AG04450 (cell line): ENCODE measurements around the gene SF3B3. TPM values are rescaled to one million over a fixed set of nuclear protein-coding genes. Genes with fewer than 3 reads are reported as not detected.

Experiments
- CTCF ChIA-PET: fragments of 300-600, 350-600 bp; formaldehyde crosslinking; extraction: SDS; loops from one replicate; lab custom pipeline; 2022; ENCODE audit warnings: antibody characterized with exemption, inconsistent platforms; lab: Charles Lee
- POLR2A ChIA-PET: fragments of 350-600 bp; formaldehyde crosslinking; extraction: SDS; loops from one replicate; lab custom pipeline; 2021; ENCODE audit warnings: antibody characterized with exemption, inconsistent platforms; lab: Yijun Ruan, JAX
- DNase-seq: peaks from one replicate; pipeline ENCODE4 v3.0.0-alpha.2; 2011; ENCODE audit warnings: low read depth, low spot score
- H3K27ac ChIP-seq: one replicate; pipeline ENCODE4 v1.5.1; 2012; ENCODE audit warnings: low read depth, low read length, control low read depth
- H3K27me3 ChIP-seq: one replicate; pipeline ENCODE4 v1.6.0; 2012; ENCODE audit warnings: low read length; ENCODE audit not compliant: control insufficient read depth, insufficient read depth
- H3K4me3 ChIP-seq: 2 replicates; pipeline ENCODE4 v1.5.1; 2011; ENCODE audit warnings: mild to moderate bottlenecking, low read depth, low read length, control low read depth
- H3K9me3 ChIP-seq: 2 replicates; pipeline ENCODE4 v1.5.1; 2012; ENCODE audit warnings: low read length; ENCODE audit not compliant: control insufficient read depth, insufficient read depth
- polyA plus RNA-seq: library from polyadenylated mRNA; depleted of rRNA; stranded (reverse); fragments of >200 nt; gene quantifications from 2 replicates; pipeline ENCODE4 v1.2.3, GENCODE V29; 2011
- TF ChIP-seq, protein P1 (sequence below): IDR thresholded peaks from 2 replicates; pipeline ENCODE4 v1.5.1; 2011; ENCODE audit warnings: low read depth, low read length, control low read depth, inconsistent platforms

SF3B3 gene
- polyA plus RNA-seq, 1 experiment: 139 TPM

DNA sequence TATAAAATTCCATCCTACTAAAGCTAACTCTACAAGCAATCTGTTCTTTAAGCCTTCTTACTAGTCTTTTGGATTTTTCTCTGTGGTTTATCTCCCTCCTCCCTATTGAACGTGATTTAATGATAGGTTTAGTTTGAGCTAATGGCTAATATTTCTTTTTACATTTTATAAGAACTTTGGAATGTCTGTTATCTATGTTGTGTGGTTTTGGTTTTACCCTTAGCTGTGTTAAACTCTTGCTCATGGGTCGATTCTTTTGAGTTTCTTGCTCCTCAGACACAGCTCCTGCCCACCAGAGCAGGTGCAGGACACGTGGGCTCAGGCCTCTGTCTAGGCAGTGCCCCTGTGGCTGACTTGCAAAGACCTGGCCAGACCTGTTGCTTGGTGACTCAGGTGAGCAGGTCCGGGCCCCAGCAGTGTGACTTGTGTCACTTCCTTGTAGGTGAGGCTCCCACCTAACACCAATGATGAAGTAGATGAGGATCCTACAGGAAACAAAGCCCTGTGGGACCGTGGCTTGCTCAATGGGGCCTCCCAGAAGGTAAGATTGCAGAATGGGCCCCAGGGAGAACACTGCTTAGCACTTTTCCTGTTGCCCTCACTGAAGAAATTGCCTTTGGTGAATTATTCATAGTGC, 45.1 kb downstream of the SF3B3 start:
- ChIA-PET CTCF (interaction anchor here (1.1 to 1.3 kb wide), 2 partner anchors 10 to 85 kb away, joined by 3 read pairs; no protein-coding TSS in a partner anchor), POLR2A (no interaction called here)
- Histone ChIP-seq H3K27me3 (no peaks in the 10 kb centered on the region), H3K9me3 (no peaks in the 10 kb centered on the region), H3K4me3 (no peak overlapping the region), H3K27ac (peak overlapping the region; percentile 47)
- DNase-seq: no peak
- TF ChIP-seq, protein P1, sequence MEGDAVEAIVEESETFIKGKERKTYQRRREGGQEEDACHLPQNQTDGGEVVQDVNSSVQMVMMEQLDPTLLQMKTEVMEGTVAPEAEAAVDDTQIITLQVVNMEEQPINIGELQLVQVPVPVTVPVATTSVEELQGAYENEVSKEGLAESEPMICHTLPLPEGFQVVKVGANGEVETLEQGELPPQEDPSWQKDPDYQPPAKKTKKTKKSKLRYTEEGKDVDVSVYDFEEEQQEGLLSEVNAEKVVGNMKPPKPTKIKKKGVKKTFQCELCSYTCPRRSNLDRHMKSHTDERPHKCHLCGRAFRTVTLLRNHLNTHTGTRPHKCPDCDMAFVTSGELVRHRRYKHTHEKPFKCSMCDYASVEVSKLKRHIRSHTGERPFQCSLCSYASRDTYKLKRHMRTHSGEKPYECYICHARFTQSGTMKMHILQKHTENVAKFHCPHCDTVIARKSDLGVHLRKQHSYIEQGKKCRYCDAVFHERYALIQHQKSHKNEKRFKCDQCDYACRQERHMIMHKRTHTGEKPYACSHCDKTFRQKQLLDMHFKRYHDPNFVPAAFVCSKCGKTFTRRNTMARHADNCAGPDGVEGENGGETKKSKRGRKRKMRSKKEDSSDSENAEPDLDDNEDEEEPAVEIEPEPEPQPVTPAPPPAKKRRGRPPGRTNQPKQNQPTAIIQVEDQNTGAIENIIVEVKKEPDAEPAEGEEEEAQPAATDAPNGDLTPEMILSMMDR: no peak

DNA sequence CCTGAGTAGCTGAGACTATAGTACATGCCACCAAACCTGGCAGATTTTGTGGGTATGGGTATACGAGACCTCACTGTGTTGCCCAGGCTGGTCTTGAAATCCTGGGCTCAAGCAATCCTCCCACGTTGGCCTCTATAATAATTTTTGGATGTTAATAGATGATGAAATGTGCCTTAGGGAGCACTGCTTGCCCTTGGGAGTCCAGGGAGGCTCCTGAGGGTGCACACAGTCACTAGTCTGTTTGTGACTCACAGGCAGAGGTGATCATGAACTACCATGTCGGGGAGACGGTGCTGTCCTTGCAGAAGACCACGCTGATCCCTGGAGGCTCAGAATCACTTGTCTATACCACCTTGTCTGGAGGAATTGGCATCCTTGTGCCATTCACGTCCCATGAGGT, 46.1 kb downstream of the SF3B3 start:
- POLR2A ChIA-PET: no interaction called here
- Histone ChIP-seq H3K9me3 (no peaks in the 10 kb centered on the region), H3K4me3 (no peak overlapping the region), H3K27ac (no peak overlapping the region), H3K27me3 (no peaks in the 10 kb centered on the region)
- DNase-seq: no peak
- CTCF ChIA-PET: interaction anchor here (1.1 to 1.3 kb wide), 2 partner anchors 11 to 84 kb away, joined by 3 read pairs; no protein-coding TSS in a partner anchor
- TF ChIP-seq, protein P1: no peak

- ChIA-PET CTCF (no interaction called here), POLR2A (interaction anchor here (1.4 kb wide), 1 partner anchor 18 kb away, joined by 4 read pairs; no protein-coding TSS in a partner anchor)
- DNase-seq: no peak
- Histone ChIP-seq H3K9me3 (no peaks in the 10 kb centered on the region), H3K4me3 (no peak overlapping the region), H3K27me3 (no peaks in the 10 kb centered on the region), H3K27ac (peak overlapping the region; percentile 48)
- TF ChIP-seq, protein P1: no peak
Observed at GRCh38 chr16:70570967-70571570, 47.5 kb downstream of the SF3B3 start.

GRCh38 chr16:70571623-70572022, 48.0 kb downstream of the SF3B3 start:
- TF ChIP-seq, protein P1: no peak
- CTCF ChIA-PET: no interaction called here
- Histone ChIP-seq H3K4me3 (no peak overlapping the region), H3K9me3 (no peaks in the 10 kb centered on the region), H3K27ac (peak overlapping the region; percentile 48), H3K27me3 (no peaks in the 10 kb centered on the region)
- no peak for DNase-seq
- POLR2A ChIA-PET: interaction anchor here (1.4 kb wide), 1 partner anchor 18 kb away, joined by 4 read pairs; no protein-coding TSS in a partner anchor
